Muscle layer of duodenum (tissue), 2 donors: ENCODE data around the gene UVSSA.
"Not testable (repeated sequence)": the region's sequence is repeated elsewhere in the genome, so short reads cannot be mapped to it uniquely, and the experiment has no call there.

Source experiments
- H3K27ac ChIP-seq: one replicate; pipeline ENCODE4 v1.7.0; 2013; ENCODE audit warnings: mild to moderate bottlenecking, low read length
- H3K27me3 ChIP-seq: one replicate; pipeline ENCODE4 v1.7.0; 2013; ENCODE audit warnings: low read depth, mild to moderate bottlenecking, control low read depth, low read length
- H3K36me3 ChIP-seq, 2 donors: one replicate each; pipeline ENCODE4 v1.7.0; 2013; ENCODE audit warnings: low read length in 2 of 2, control low read depth in 1 of 2, mild to moderate bottlenecking in 1 of 2; ENCODE audit not compliant: insufficient read depth in 2 of 2, control insufficient read depth in 1 of 2
- H3K4me1 ChIP-seq, 2 donors: one replicate each; pipeline ENCODE4 v1.7.0; 2013; ENCODE audit warnings: low read length in 2 of 2, mild to moderate bottlenecking in 2 of 2, control low read depth in 1 of 2, moderate library complexity in 1 of 2; ENCODE audit not compliant: insufficient read depth in 2 of 2, control insufficient read depth in 1 of 2
- H3K4me3 ChIP-seq, 2 donors: one replicate each; pipeline ENCODE4 v1.7.0; 2013; ENCODE audit warnings: low read length in 2 of 2, low read depth in 1 of 2, mild to moderate bottlenecking in 1 of 2
- H3K9me3 ChIP-seq, 2 donors: one replicate each; pipeline ENCODE4 v1.7.0; 2013; ENCODE audit warnings: low read length in 2 of 2, control low read depth in 1 of 2, mild to moderate bottlenecking in 1 of 2; ENCODE audit not compliant: control insufficient read depth in 1 of 2
- donor health status: healthy.

Gene UVSSA

DNA sequence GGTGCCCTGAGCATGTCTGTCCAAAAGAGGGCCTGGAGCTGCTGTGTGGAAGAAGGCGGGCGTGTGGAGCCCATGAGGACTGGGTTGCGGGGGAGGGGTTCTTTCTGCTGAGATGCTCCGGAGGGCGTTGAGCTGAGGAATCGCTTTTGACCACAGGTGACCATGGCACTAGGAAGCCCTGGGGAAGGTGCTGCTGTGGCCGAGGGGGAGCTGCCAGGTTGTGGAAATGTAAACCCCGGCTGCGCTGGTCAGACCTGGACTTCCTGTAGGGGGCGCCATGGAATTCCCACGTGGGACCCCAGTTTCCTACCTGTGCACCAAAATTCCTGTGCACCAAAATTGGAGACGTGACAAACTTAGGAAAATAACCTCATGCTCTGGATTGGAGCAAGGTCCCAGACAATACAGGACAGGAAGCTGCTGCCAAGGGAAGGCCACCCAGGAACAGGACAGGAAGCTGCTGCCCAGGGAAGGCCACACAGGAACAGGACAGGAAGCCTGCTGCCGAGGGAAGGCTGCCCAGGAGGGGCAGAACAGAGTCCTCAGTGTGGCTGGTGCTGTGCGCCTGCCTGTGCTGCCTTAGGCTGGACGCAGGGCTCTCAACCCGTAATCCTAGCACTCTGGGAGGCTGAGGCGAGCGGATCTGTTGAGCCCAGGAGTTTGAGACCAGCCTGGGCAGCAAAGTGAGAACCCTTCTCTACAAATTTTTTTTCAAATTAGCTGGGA lies 28.4 kb upstream of the UVSSA start:
- no peaks in the 10 kb centered on the region for H3K27me3 ChIP-seq
- no peak overlapping the region for H3K27ac ChIP-seq
- H3K36me3 ChIP-seq = peaks cover 44 to 65% of the 10 kb centered on the region in 2 donors
- H3K4me1 ChIP-seq = no peaks in the 10 kb centered on the region
- H3K4me3 ChIP-seq = no peak overlapping the region
- H3K9me3 ChIP-seq = no peaks in the 10 kb centered on the region

DNA sequence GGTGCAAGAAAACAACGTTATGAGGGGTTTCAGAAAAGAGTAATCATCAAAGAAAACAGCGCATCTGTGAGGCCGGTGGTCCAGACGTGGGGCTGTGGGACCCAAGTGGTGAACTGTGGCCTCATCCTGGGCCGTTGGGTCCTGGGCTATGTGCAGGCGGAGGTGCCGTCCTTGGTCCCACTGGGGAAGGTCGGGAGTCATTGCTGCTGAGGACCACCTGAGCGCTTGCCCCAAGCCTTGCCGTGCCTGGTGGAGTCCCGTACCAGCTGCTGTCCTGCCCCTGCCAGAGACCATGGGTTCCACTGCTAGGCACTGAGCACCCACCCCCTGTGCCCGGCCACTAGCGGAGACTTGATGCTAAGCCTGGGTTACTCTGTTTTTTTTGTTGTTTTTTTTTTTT lies 25.5 kb upstream of the UVSSA start:
- H3K9me3 ChIP-seq = no peaks in the 10 kb centered on the region
- H3K4me3 ChIP-seq = no peak overlapping the region
- H3K27me3 ChIP-seq = no peaks in the 10 kb centered on the region
- H3K36me3 ChIP-seq = peaks cover 32 to 60% of the 10 kb centered on the region in 2 donors
- H3K27ac ChIP-seq = no peak overlapping the region
- no peaks in the 10 kb centered on the region for H3K4me1 ChIP-seq

DNA sequence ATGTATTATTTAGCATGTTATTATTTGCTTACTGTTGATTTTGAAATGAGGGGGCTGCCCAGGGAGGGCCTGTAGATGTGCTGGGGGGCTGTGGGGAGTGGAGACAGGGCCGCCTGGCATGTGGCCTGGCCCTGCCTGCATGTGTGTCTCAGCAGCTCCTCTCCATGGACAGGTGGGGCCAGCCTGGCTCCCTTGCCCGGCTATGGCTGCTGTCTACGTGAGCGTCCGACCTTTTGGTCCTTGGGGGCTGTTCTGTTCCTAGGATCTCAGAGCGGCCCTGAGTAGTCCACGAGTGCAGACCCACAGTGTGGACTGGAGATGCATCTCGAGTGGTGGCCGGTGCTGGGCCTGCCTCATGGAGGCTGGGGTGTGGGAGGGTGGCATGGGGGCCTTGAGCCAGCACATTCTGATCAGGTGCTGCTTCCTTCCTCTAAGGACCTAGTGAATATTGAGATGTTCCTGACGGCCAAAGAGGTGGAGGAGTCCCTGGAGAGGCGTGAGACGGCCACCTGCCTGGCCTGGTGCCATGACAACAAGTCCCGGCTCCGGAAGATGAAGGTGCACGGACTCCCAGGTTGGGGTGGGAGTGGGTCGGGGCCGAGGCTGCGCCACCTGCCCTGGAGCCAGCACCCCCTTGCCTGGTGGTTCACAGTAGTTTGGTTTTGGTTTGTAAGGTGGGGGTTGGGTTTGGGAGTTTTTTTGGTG lies 24.9 kb upstream of the UVSSA start:
- no peak overlapping the region for H3K27ac ChIP-seq
- no peaks in the 10 kb centered on the region for H3K27me3 ChIP-seq
- no peaks in the 10 kb centered on the region for H3K4me1 ChIP-seq
- H3K4me3 ChIP-seq = no peak overlapping the region
- peaks cover 30 to 64% of the 10 kb centered on the region in 2 donors for H3K36me3 ChIP-seq
- H3K9me3 ChIP-seq = no peaks in the 10 kb centered on the region

DNA sequence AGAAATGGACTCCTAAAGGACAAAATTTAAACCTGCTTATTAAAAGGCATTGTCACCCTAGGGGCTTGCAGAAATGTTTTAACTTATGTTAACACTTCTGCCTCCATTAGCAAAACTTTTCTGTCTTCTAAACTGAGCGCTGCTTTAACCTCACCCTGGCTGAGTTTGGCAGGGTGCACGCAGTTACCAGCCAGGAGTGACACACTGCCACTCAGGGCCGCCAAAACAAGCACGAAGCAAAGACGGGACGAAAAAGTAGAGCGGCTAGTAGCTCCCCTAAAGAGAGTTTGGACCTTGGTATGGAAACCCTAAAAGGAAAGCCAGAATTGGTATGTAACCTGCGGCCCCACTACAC lies 23.8 kb upstream of the UVSSA start:
- H3K4me3 ChIP-seq = no peak overlapping the region
- H3K4me1 ChIP-seq = no peaks in the 10 kb centered on the region
- H3K27ac ChIP-seq = no peak overlapping the region
- H3K9me3 ChIP-seq = no peaks in the 10 kb centered on the region
- H3K36me3 ChIP-seq = peaks cover 28 to 63% of the 10 kb centered on the region in 2 donors
- H3K27me3 ChIP-seq = no peaks in the 10 kb centered on the region

DNA sequence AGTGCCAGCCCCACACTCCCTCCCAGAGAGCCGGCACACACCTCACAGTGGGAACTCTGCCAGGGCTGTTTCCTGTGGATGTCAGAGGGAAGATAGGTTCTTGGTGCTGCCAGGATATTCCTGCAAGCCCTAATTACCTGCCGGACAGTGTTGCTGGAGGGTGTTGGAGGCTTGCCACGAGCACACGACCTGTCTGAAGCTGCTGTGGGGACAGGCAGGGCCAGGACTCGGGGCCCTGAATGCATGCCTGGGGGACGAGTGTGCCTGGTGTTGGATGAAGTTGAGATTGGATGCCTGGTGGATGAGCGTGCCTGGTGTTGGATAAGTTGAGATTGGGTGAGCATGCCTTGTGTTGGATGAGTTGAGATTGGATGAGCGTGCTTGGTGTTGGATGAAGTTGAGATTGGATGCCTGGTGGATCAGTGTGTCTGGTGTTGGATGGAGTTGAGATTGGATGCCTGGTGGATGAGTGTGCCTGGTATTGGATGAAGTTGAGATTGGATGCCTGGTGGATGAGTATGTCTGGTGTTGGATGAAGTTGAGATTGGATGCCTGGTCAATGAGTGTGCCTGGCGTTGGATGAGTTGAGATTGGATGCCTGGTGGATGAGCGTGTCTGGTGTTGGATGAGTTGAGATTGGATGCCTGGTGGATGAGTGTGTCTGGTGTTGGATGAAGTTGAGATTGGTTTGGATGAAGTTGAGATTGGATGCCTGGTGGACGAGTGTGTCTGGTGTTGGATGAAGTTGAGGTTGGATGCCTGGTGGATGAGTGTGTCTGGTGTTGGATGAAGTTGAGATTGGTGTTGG lies 23.2 kb upstream of the UVSSA start:
- Histone ChIP-seq H3K4me1 (no peaks in the 10 kb centered on the region), H3K4me3 (no peak overlapping the region), H3K36me3 (peaks cover 30 to 64% of the 10 kb centered on the region in 2 donors), H3K27ac (no peak overlapping the region), H3K9me3 (no peaks in the 10 kb centered on the region), H3K27me3 (no peaks in the 10 kb centered on the region)

DNA sequence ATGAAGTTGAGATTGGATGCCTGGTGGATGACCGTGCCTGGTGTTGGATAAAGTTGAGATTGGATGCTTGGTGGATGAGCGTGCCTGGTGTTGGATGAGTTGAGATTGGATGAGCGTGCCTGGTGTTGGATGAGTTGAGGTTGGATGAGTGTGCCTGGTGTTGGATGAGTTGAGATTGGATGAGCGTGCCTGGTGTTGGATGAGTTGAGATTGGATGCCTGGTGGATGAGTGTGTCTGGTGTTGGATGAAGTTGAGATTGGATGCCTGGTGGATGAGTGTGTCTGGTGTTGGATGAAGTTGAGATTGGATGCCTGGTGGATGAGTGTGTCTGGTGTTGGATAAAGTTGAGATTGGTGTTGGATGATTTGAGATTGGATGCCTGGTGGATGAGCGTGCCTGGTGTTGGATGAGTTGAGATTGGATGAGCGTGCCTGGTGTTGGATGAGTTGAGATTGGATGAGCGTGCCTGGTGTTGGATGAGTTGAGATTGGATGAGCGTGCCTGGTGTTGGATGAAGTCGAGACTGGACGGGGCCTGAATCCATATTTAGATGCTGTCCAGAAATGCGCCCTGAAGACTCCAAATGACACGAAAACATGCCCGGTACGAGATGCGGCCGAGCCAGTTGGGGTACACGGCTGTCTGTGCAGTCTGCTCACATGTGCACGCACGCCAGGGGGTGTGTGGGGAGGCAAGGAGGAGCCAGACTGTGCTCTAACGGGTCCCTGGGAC lies 22.4 kb upstream of the UVSSA start:
- not testable (repeated sequence) for H3K9me3 ChIP-seq, H3K27me3 ChIP-seq, H3K27ac ChIP-seq, H3K4me3 ChIP-seq, H3K4me1 ChIP-seq
- H3K36me3 ChIP-seq = peaks cover 22 to 63% of the 10 kb centered on the region in 2 donors

DNA sequence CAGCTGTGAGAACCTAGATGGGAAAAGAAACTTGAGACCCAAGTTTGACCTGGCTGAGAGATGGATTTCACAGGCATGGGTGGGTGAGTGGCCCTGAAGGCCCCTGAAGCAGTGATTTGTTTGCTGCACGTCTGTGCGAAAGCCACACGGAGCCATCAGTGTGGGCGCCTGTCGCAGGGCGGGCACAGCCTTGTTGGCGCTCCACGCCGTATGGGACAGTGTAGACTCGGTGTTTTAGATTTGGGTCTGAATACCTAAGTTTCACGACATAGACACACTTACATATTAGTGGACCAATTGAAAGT lies 21.9 kb upstream of the UVSSA start:
- H3K4me1 ChIP-seq = no peaks in the 10 kb centered on the region
- no peaks in the 10 kb centered on the region for H3K9me3 ChIP-seq
- H3K4me3 ChIP-seq = no peak overlapping the region
- peaks cover 20 to 68% of the 10 kb centered on the region in 2 donors for H3K36me3 ChIP-seq
- H3K27me3 ChIP-seq = no peaks in the 10 kb centered on the region
- H3K27ac ChIP-seq = no peak overlapping the region

DNA sequence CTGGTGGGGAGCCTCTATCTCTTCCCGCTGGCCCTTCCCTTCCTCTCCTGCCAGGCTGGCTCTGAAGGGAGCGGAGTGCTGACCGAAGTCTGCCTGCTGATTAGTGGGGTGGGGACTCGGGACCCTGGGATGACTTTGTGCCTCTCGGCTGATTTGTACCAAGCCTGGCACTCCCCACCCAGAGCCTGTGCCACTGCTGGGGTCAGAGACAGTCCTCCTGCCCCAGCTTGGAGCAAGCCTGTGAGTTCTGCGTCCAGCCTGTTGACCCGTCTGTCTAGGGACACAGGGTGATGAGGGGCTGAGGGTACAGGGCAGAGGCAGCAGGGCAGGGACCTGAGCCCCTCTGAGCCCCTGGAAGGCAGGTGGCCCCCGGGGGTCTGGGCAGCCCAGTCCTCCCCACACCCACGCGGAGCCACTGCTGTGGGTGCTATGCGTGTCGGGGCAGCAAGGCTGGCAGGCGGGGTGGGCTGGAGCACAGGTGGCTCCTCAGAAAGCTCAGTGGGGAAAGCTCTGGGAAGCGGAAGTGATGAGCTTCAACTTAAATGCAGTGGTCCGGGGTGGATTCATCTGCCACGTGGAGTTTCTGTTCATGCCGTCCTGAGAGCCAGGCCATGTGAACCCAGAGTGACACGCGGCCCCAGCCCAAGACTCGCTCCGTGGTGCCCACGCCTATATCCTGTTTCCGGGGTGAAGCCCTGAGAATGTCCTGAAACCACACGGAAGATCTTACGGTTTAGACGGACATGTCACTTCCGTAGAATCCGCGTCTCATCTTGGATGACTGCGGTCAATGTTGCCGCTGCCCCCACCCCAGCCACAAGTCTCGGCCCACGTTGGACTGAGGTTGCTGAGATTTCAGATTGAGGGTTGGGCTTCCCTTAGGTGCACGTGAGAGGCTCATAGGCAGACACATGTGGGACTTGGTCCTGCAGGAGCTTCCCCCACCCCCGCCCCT lies 21.1 kb upstream of the UVSSA start:
- Histone ChIP-seq H3K4me1 (no peaks in the 10 kb centered on the region), H3K27me3 (no peaks in the 10 kb centered on the region), H3K9me3 (no peaks in the 10 kb centered on the region), H3K36me3 (peaks cover 17 to 71% of the 10 kb centered on the region in 2 donors), H3K27ac (no peak overlapping the region), H3K4me3 (no peak overlapping the region)

DNA sequence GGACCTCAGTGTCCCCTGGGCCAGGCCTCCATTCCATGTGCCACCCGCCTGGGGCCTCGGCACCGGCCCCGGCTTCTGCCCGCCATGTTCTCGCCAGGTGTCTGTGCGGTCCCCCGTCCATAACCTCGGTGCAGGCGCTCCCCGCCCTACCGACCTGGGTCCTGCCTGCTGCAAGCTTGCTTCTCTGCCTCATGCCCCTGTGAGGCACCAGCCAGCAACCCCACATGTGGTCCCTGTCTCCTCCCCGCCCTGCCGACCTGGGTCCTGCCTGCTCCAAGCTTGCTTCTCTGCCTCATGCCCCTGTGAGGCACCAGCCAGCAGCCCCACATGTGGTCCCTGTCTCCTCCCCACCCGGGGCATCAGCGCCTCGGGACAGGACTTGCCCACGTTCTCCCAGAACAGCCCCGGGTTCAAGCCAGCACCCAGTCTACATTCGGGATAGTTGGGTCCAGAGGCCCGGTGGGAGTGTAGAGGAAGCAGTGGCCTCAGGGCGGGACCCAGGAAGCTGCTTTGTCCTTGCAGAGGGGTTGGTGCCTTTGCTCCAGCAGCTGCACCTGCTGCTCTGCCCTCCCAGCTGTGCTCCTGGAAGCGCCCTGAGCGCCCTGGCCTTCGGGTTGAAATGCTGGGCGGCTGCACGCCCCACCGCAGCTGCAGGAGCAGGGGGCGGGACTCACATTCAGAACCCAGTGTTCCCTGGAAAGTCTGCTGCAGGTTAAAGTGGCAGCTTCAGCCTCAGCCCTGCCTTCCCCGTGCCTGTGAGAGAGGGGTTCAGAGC lies 20.1 kb upstream of the UVSSA start:
- Histone ChIP-seq H3K27ac (no peak overlapping the region), H3K27me3 (no peaks in the 10 kb centered on the region), H3K9me3 (no peaks in the 10 kb centered on the region), H3K36me3 (peaks cover 17 to 74% of the 10 kb centered on the region in 2 donors), H3K4me1 (no peaks in the 10 kb centered on the region), H3K4me3 (no peak overlapping the region)
